ENCODE measurements around the gene KCNN4. TPM values are rescaled to one million over a fixed set of nuclear protein-coding genes. Genes with fewer than 3 reads are reported as not detected.

The KCNN4 gene
- polyA plus RNA-seq, 4 donors = 1.1 to 2.6 TPM; not detected in 2

DNA sequence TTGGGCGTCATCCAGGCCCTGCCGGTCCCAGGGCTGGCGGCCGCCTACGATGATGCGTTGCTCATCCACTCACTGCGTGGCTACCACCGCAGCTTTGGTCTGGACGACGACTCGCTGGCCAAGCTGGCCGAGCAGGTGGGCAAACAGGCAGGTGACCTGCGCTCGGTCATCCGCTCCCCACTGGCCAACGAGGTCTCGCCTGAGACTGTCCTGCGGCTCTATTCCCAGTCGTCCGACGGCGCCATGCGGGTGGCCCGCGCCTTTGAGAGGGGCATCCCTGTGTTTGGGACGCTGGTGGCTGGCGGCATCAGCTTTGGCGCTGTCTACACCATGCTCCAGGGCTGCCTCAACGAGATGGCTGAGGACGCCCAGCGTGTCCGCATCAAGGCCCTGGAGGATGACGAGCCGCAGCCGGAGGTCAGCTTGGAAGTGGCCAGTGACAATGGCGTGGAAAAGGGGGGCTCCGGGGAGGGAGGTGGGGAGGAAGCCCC is 61.4 kb downstream of the KCNN4 start:
- Histone ChIP-seq H3K9me3 (ENCODE audit: control insufficient read depth in 2 of 2, insufficient read depth in 1 of 2, low read depth in 1 of 2, low read length in 1 of 2) (no peaks in the 10 kb centered on the region), H3K27ac (ENCODE audit: low read depth in 1 of 3, low read length in 2 of 3) (no peak overlapping the region), H3K36me3 (ENCODE audit: control insufficient read depth in 3 of 3, insufficient read depth in 2 of 3, low read depth in 1 of 3, low read length in 3 of 3) (no peaks in the 10 kb centered on the region), H3K27me3 (ENCODE audit: control insufficient read depth in 3 of 3, insufficient read depth in 3 of 3, low read length in 3 of 3) (no peaks in the 10 kb centered on the region), H3K4me3 (ENCODE audit: low read depth in 1 of 3, low read length in 3 of 3) (no peak overlapping the region), H3K4me1 (ENCODE audit: control insufficient read depth in 3 of 3, insufficient read depth in 2 of 3, low read depth in 1 of 3, low read length in 2 of 3) (no peaks in the 10 kb centered on the region)
- DNase-seq (no peak), FAIRE-seq (no peak)
- 93 to 95% (median 93%) methylated on average over 37 of the region's 37 CpGs for WGBS, 3 donors

DNA sequence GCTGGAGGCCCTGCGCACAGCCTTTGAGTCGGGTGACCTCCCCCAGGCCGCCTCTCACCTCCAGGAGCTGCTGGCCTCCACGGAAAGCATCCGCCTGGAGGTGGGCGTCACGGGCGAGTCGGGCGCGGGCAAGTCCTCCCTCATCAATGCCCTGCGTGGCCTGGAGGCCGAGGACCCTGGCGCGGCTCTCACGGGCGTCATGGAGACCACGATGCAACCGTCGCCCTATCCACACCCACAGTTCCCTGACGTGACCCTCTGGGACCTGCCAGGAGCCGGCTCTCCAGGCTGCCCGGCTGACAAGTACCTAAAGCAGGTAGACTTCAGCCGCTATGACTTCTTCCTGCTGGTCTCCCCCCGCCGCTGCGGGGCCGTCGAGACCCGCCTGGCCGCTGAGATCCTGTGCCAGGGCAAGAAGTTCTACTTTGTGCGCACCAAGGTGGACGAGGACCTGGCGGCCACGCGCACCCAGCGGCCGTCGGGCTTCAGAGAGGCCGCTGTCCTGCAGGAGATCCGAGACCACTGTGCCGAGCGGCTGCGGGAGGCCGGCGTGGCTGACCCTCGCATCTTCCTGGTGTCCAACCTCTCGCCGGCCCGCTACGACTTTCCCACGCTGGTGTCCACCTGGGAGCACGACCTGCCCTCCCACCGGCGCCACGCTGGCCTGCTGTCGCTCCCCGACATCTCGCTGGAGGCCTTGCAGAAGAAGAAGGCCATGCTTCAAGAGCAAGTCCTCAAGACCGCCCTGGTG is 62.0 kb downstream of the KCNN4 start:
- H3K4me3 ChIP-seq (ENCODE audit: low read depth in 1 of 3, low read length in 3 of 3) = no peak overlapping the region
- DNase-seq (no peak), FAIRE-seq (no peak)
- H3K27ac ChIP-seq (ENCODE audit: low read depth in 1 of 3, low read length in 2 of 3) = no peak overlapping the region
- no peaks in the 10 kb centered on the region for H3K27me3 ChIP-seq (ENCODE audit: control insufficient read depth in 3 of 3, insufficient read depth in 3 of 3, low read length in 3 of 3)
- no peaks in the 10 kb centered on the region for H3K36me3 ChIP-seq (ENCODE audit: control insufficient read depth in 3 of 3, insufficient read depth in 2 of 3, low read depth in 1 of 3, low read length in 3 of 3)
- no peaks in the 10 kb centered on the region for H3K9me3 ChIP-seq (ENCODE audit: control insufficient read depth in 2 of 2, insufficient read depth in 1 of 2, low read depth in 1 of 2, low read length in 1 of 2)
- no peaks in the 10 kb centered on the region for H3K4me1 ChIP-seq (ENCODE audit: control insufficient read depth in 3 of 3, insufficient read depth in 2 of 3, low read depth in 1 of 3, low read length in 2 of 3)
- WGBS, 3 donors = 93 to 94% (median 93%) methylated on average over 50 to 60 of the region's 60 CpGs

Other genes with a start within 250 kb of the KCNN4 start
- 1 to 10 TPM; 1.1 to 4.5 (median 1.9) TPM for gene ZNF575, start 247.8 kb downstream of the KCNN4 start, polyA plus RNA-seq
- gene XRCC1, start 205.4 kb downstream of the KCNN4 start, polyA plus RNA-seq = 10 to 100 TPM in 3 of 4 donors, 1 to 10 TPM in 1; 9.7 to 46.3 (median 16.0) TPM
- gene PINLYP, start 205.2 kb downstream of the KCNN4 start, polyA plus RNA-seq = 10 to 100 TPM in 1 of 4 donors, 1 to 10 TPM in 3; 5.1 to 13.8 (median 9.1) TPM
- 1 to 10 TPM; 2.0 to 8.8 (median 3.9) TPM for gene IRGQ, start 184.8 kb downstream of the KCNN4 start, polyA plus RNA-seq
- 10 to 100 TPM; 14.7 to 24.2 (median 17.2) TPM for gene ZNF576, start 184.4 kb downstream of the KCNN4 start, polyA plus RNA-seq
- gene SRRM5, start 168.9 kb downstream of the KCNN4 start, polyA plus RNA-seq = 1 to 10 TPM in 1 of 4 donors, under 1 TPM in 3; 0.27 to 1.0 (median 0.49) TPM
- gene ZNF428, start 161.3 kb downstream of the KCNN4 start, polyA plus RNA-seq = 10 to 100 TPM; 16.8 to 43.2 (median 25.3) TPM
- gene CADM4, start 141.1 kb downstream of the KCNN4 start, polyA plus RNA-seq = 1 to 10 TPM in 3 of 4 donors, not detected in 1; 1.1 to 6.8 (median 4.9) TPM
- gene PLAUR, start 110.8 kb downstream of the KCNN4 start, polyA plus RNA-seq = 10 to 100 TPM in 2 of 4 donors, 1 to 10 TPM in 2; 4.1 to 17.6 (median 9.5) TPM
- under 1 TPM in 1 of 4 donors, not detected in 3; 0.04 TPM for gene IRGC, start 64.9 kb downstream of the KCNN4 start, polyA plus RNA-seq
- gene SMG9, start 26.0 kb downstream of the KCNN4 start, polyA plus RNA-seq = 10 to 100 TPM; 21.3 to 32.4 (median 26.5) TPM
- 1 to 10 TPM in 2 of 4 donors, under 1 TPM in 1, not detected in 1; 0.35 to 2.3 (median 1.1) TPM for gene LYPD5, start 21.5 kb upstream of the KCNN4 start, polyA plus RNA-seq
- gene ZNF283, start 46.3 kb upstream of the KCNN4 start, polyA plus RNA-seq = 10 to 100 TPM in 1 of 4 donors, 1 to 10 TPM in 3; 1.3 to 15.1 (median 3.1) TPM
- 1 to 10 TPM in 3 of 4 donors, not detected in 1; 1.8 to 9.9 (median 2.0) TPM for gene ZNF404, start 103.0 kb upstream of the KCNN4 start, polyA plus RNA-seq
- 10 to 100 TPM in 1 of 4 donors, 1 to 10 TPM in 3; 3.5 to 18.5 (median 6.0) TPM for gene ZNF45, start 154.3 kb upstream of the KCNN4 start, polyA plus RNA-seq
- gene ZNF221, start 170.3 kb upstream of the KCNN4 start, polyA plus RNA-seq = 1 to 10 TPM in 2 of 4 donors, not detected in 2; 1.1 to 3.6 TPM
- gene ZNF155, start 203.2 kb upstream of the KCNN4 start, polyA plus RNA-seq = 1 to 10 TPM; 3.7 to 8.7 (median 5.5) TPM
- gene ZNF230, start 222.0 kb upstream of the KCNN4 start, polyA plus RNA-seq = 1 to 10 TPM; 1.1 to 6.4 (median 1.6) TPM
- 1 to 10 TPM; 1.9 to 6.1 (median 3.3) TPM for gene ZNF222, start 244.4 kb upstream of the KCNN4 start, polyA plus RNA-seq